Small intestine (tissue), 7 donors: ENCODE data around the gene BSPRY. TPM values are rescaled to one million over a fixed set of nuclear protein-coding genes. Genes with fewer than 3 reads are reported as not detected.
A peak's percentile ranks its signal among the peaks of the same experiment; 100 is the strongest.

ENCODE experiments used
- DNase-seq, 2 donors: peaks; one replicate each; pipeline versions ENCODE4 v3.0.0 to v3.0.0-alpha.2; 2013
- FAIRE-seq: peaks from 2 replicates; lab custom pipeline; 2012; peaks lifted over from hg19 to GRCh38; lab: Jason Lieb, UNC
- H3K27ac ChIP-seq, 3 donors: one replicate each; pipeline ENCODE4 v1.5.1; 2013; ENCODE audit warnings: low read length in 2 of 3, mild to moderate bottlenecking in 2 of 3, control low read depth in 1 of 3, inconsistent platforms in 1 of 3, low read depth in 1 of 3, moderate library complexity in 1 of 3
- H3K27me3 ChIP-seq, 3 donors: one replicate each; pipeline ENCODE4 v1.6.1; 2013; ENCODE audit warnings: low read length in 3 of 3, inconsistent platforms in 1 of 3; ENCODE audit not compliant: control insufficient read depth in 3 of 3, insufficient read depth in 3 of 3
- H3K36me3 ChIP-seq, 3 donors: one replicate each; pipeline ENCODE4 v1.6.1; 2013; ENCODE audit warnings: low read length in 3 of 3, inconsistent platforms in 1 of 3, low read depth in 1 of 3, mild to moderate bottlenecking in 1 of 3, moderate library complexity in 1 of 3; ENCODE audit not compliant: control insufficient read depth in 3 of 3, insufficient read depth in 2 of 3
- H3K4me1 ChIP-seq, 3 donors: one replicate each; pipeline ENCODE4 v1.6.1; 2013; ENCODE audit warnings: low read length in 2 of 3, inconsistent platforms in 1 of 3, low read depth in 1 of 3, mild to moderate bottlenecking in 1 of 3, moderate library complexity in 1 of 3; ENCODE audit not compliant: control insufficient read depth in 3 of 3, insufficient read depth in 2 of 3
- H3K4me3 ChIP-seq, 3 donors: one replicate each; pipeline ENCODE4 v1.5.1; 2013; ENCODE audit warnings: low read length in 3 of 3, control low read depth in 1 of 3, inconsistent platforms in 1 of 3, low read depth in 1 of 3, mild to moderate bottlenecking in 1 of 3, moderate library complexity in 1 of 3
- H3K9me3 ChIP-seq, 2 donors: one replicate each; pipeline ENCODE4 v1.6.1; 2013; ENCODE audit warnings: low read depth in 1 of 2, low read length in 1 of 2; ENCODE audit not compliant: control insufficient read depth in 2 of 2, insufficient read depth in 1 of 2
- WGBS, 3 donors: extraction: QIAGEN DNeasy Blood & Tissue Kit; methylation state at CpG; one replicate each; pipeline ENCODE4 v1.1.7; 2013; 5-methylcytosine and 5-hydroxymethylcytosine counted together
- polyA plus RNA-seq, 4 donors: library from polyadenylated mRNA; stranded (reverse) in 3 of 4; unstranded in 1 of 4; fragments of 200-250 nt in 3 of 4; fragments of 120-200 nt in 1 of 4; gene quantifications; one replicate each; pipeline versions ENCODE4 v1.2.1 to v1.2.3, GENCODE V29; 2013
- donor health status: healthy with polysubstance abuse.
- donor health status: control.
- donor health status: control.
- donor health status: Bipolar disorder and iron deficiency.
- donor health status: healthy.

BSPRY gene
- polyA plus RNA-seq, 4 donors: 4.8 to 16.8 (median 15.3) TPM

GRCh38 chr9:113387560-113388230 is 38.4 kb downstream of the BSPRY start:
- H3K27ac ChIP-seq: peak overlapping the region; percentile 71 to 77 (median 71)
- peak; percentile 88 to 96 for DNase-seq
- peaks cover 0 to 62% (median 8%) of the 10 kb centered on the region in 3 donors for H3K36me3 ChIP-seq
- no peak for FAIRE-seq
- H3K9me3 ChIP-seq: no peaks in the 10 kb centered on the region
- 8 to 55% (median 26%) methylated on average over 9 of the region's 9 CpGs for WGBS, 3 donors
- no peaks in the 10 kb centered on the region for H3K27me3 ChIP-seq
- no peak overlapping the region for H3K4me3 ChIP-seq
- H3K4me1 ChIP-seq: peaks cover 5 to 50% (median 7%) of the 10 kb centered on the region in 3 donors

GRCh38 chr9:113388833-113389232 is 39.5 kb downstream of the BSPRY start:
- Histone ChIP-seq H3K4me1 (peaks cover 5 to 40% (median 7%) of the 10 kb centered on the region in 3 donors), H3K27ac (peak overlapping the region; percentile 62 to 77 (median 63)), H3K4me3 (no peak overlapping the region), H3K36me3 (peaks cover 0 to 72% (median 8%) of the 10 kb centered on the region in 3 donors), H3K9me3 (no peaks in the 10 kb centered on the region), H3K27me3 (no peaks in the 10 kb centered on the region)
- FAIRE-seq (no peak), DNase-seq (peak; percentile 53 to 88)
- 24 to 67% (median 24%) methylated on average over 13 of the region's 13 CpGs for WGBS, 3 donors

- Histone ChIP-seq H3K9me3 (no peaks in the 10 kb centered on the region), H3K27ac (peak overlapping the region in 2 of 3 donors; percentile 63 to 77), H3K4me3 (no peak overlapping the region), H3K4me1 (peaks cover 5 to 40% (median 7%) of the 10 kb centered on the region in 3 donors), H3K36me3 (peaks cover 0 to 76% (median 8%) of the 10 kb centered on the region in 3 donors), H3K27me3 (no peaks in the 10 kb centered on the region)
- FAIRE-seq (no peak), DNase-seq (no peak)
- 64 to 84% (median 75%) methylated on average over 11 of the region's 11 CpGs for WGBS, 3 donors
These were observed 40.1 kb downstream of the BSPRY start for GRCh38 chr9:113389451-113389850.

- 88 to 92% (median 89%) methylated on average over 17 of the region's 17 CpGs for WGBS, 3 donors
- no peak for DNase-seq
- H3K4me3 ChIP-seq: no peak overlapping the region
- H3K36me3 ChIP-seq: peaks cover 0 to 79% (median 8%) of the 10 kb centered on the region in 3 donors
- FAIRE-seq: no peak
- no peaks in the 10 kb centered on the region for H3K9me3 ChIP-seq
- H3K27ac ChIP-seq: no peak overlapping the region
- no peaks in the 10 kb centered on the region for H3K27me3 ChIP-seq
- peaks cover 5 to 41% (median 7%) of the 10 kb centered on the region in 3 donors for H3K4me1 ChIP-seq
These were observed 41.0 kb downstream of the BSPRY start for GRCh38 chr9:113390192-113390960.

- DNase-seq (no peak), FAIRE-seq (no peak)
- H3K9me3 ChIP-seq: no peaks in the 10 kb centered on the region
- H3K4me3 ChIP-seq: no peak overlapping the region
- H3K36me3 ChIP-seq: peaks cover 0 to 76% (median 8%) of the 10 kb centered on the region in 3 donors
- H3K27ac ChIP-seq: no peak overlapping the region
- WGBS, 3 donors: 91 to 96% (median 95%) methylated on average over 7 of the region's 7 CpGs
- H3K4me1 ChIP-seq: peaks cover 0 to 39% (median 6%) of the 10 kb centered on the region in 3 donors
- no peaks in the 10 kb centered on the region for H3K27me3 ChIP-seq
These were observed 42.6 kb downstream of the BSPRY start for GRCh38 chr9:113391917-113392316.

GRCh38 chr9:113393281-113393680 is 43.9 kb downstream of the BSPRY start:
- H3K27me3 ChIP-seq: no peaks in the 10 kb centered on the region
- peaks cover 0 to 69% (median 6%) of the 10 kb centered on the region in 3 donors for H3K36me3 ChIP-seq
- no peak for DNase-seq
- H3K9me3 ChIP-seq: no peaks in the 10 kb centered on the region
- FAIRE-seq: no peak
- H3K27ac ChIP-seq: no peak overlapping the region
- peaks cover 4 to 41% (median 8%) of the 10 kb centered on the region in 3 donors for H3K4me1 ChIP-seq
- H3K4me3 ChIP-seq: no peak overlapping the region
- WGBS, 3 donors: 93 to 95% (median 93%) methylated on average over 7 of the region's 7 CpGs

- Histone ChIP-seq H3K4me3 (no peak overlapping the region), H3K27ac (peak overlapping the region in 2 of 3 donors; percentile 15 to 37), H3K36me3 (peaks cover 0 to 58% (median 3%) of the 10 kb centered on the region in 3 donors), H3K27me3 (no peaks in the 10 kb centered on the region), H3K4me1 (peaks cover 4 to 34% (median 13%) of the 10 kb centered on the region in 3 donors), H3K9me3 (no peaks in the 10 kb centered on the region)
- peak; percentile 44 to 63 for DNase-seq
- WGBS, 3 donors: 86 to 90% (median 89%) methylated on average over 9 of the region's 9 CpGs
- no peak for FAIRE-seq
These were observed 45.9 kb downstream of the BSPRY start for GRCh38 chr9:113395000-113395861.
